Spleen (tissue), 11 donors: ENCODE data around the gene TTC28. TPM values are rescaled to one million over a fixed set of nuclear protein-coding genes. Genes with fewer than 3 reads are reported as not detected.

ENCODE experiments used
- DNase-seq: peaks from one replicate; pipeline ENCODE4 v3.0.0-alpha.2; 2020
- H3K27ac ChIP-seq, 8 donors: fragments of 200-600 bp; sonication (generic) in 7 of 8; 1 replicate in 4 of 8; 2 replicates in 4 of 8; pipeline versions ENCODE4 v1.5.0 to v1.8.0; 2016 to 2021; ENCODE audit warnings: inconsistent platforms in 4 of 8, mild to moderate bottlenecking in 4 of 8, moderate library complexity in 1 of 8
- H3K27me3 ChIP-seq, 7 donors: fragments of 200-600 bp; sonication (generic) in 6 of 7; replicated peaks in 1 of 7; 1 replicate in 4 of 7; 2 replicates in 3 of 7; pipeline versions ENCODE4 v1.5.0 to v1.8.0; 2016 to 2021; ENCODE audit warnings: inconsistent platforms in 3 of 7, mild to moderate bottlenecking in 1 of 7
- H3K36me3 ChIP-seq, 6 donors: fragments of 200-600 bp; sonication (generic) in 5 of 6; 1 replicate in 4 of 6; 2 replicates in 2 of 6; pipeline versions ENCODE4 v1.5.0 to v1.8.0; 2016 to 2021; ENCODE audit warnings: inconsistent platforms in 2 of 6
- H3K4me1 ChIP-seq, 6 donors: fragments of 200-600 bp; sonication (generic) in 5 of 6; 1 replicate in 3 of 6; 2 replicates in 3 of 6; pipeline versions ENCODE4 v1.5.0 to v1.8.0; 2016 to 2021; ENCODE audit warnings: inconsistent platforms in 3 of 6
- H3K4me3 ChIP-seq, 8 donors: fragments of 200-600 bp; sonication (generic) in 7 of 8; 1 replicate in 4 of 8; 2 replicates in 4 of 8; pipeline versions ENCODE4 v1.5.0 to v1.8.0; 2016 to 2021; ENCODE audit warnings: inconsistent platforms in 4 of 8, mild to moderate bottlenecking in 4 of 8, moderate library complexity in 2 of 8
- H3K9me3 ChIP-seq, 8 donors: fragments of 200-600 bp; sonication (generic) in 7 of 8; 1 replicate in 4 of 8; 2 replicates in 4 of 8; pipeline versions ENCODE4 v1.5.0 to v1.8.0; 2016 to 2021; ENCODE audit warnings: inconsistent platforms in 4 of 8
- POLR2A ChIP-seq, 3 donors: fragments of 450-650 bp; IDR thresholded peaks; one replicate each; pipeline ENCODE4 v1.5.1; 2017; ENCODE audit warnings: antibody characterized with exemption in 3 of 3, mild to moderate bottlenecking in 1 of 3
- POLR2AphosphoS5 ChIP-seq, 3 donors: sonication (generic); formaldehyde crosslinking; IDR thresholded peaks; one replicate each; pipeline ENCODE4 v1.5.1; 2017; ENCODE audit warnings: antibody characterized with exemption in 3 of 3
- WGBS, 5 donors: extraction: QIAGEN DNeasy Blood & Tissue Kit in 3 of 5; methylation state at CpG; one replicate each; pipeline versions ENCODE4 v1.1.5 to v1.1.7; 2013 to 2018; 5-methylcytosine and 5-hydroxymethylcytosine counted together
- intact Hi-C: fragments of 100-400 bp; cut with DNase I; formaldehyde crosslinking; loops from one replicate; pipeline ENCODE4 v1.15.0; 2023; ENCODE audit warnings: low total_unique reads
- polyA plus RNA-seq, 3 donors: library from polyadenylated mRNA; stranded (reverse); fragments of 200-250 nt; gene quantifications; one replicate each; pipeline ENCODE4 v1.2.1, GENCODE V29; 2013
- total RNA-seq, 7 donors: library from RNA; depleted of rRNA in 3 of 7; stranded (reverse); fragments of >200 nt in 3 of 7; fragmentation: NEBNext Ultra II Directional in 4 of 7; extraction: Animal tissue kit (Norgen Biotek cat#: 25700) in 4 of 7; gene quantifications; one replicate each; pipeline versions ENCODE4 v1.1.0 to v1.2.1, GENCODE V29; 2016 to 2021
- TF ChIP-seq, protein P1 (sequence below), 11 experiments: fragments of 200-600 bp in 7 of 11; fragments of 450-650 bp in 4 of 11; sonication (generic) in 4 of 11; IDR thresholded peaks in 8 of 11; conservative IDR thresholded peaks in 3 of 11; 1 replicate in 7 of 11; 2 replicates in 4 of 11; pipeline versions ENCODE4 v1.4.0 to v1.8.0; 2016 to 2021; ENCODE audit warnings: antibody characterized with exemption in 11 of 11, inconsistent platforms in 4 of 11, mild to moderate bottlenecking in 1 of 11
- donor health status: healthy with polysubstance abuse.
- donor health status: DM: no; HTN: no; CAD: no; lungs with moderate emphysema.
- donor health status: DM: no; HTN: no; CAD: no.
- donor health status: Bipolar disorder and iron deficiency.
- donor health status: healthy.
- donor health status: DM: no; HTN: no; CAD: no.
- donor health status: DM: yes; HTN: yes; CAD: no.

Gene TTC28
- total and polyA plus RNA-seq, 10 donors = 0.62 to 69.0 (median 33.5) TPM

DNA sequence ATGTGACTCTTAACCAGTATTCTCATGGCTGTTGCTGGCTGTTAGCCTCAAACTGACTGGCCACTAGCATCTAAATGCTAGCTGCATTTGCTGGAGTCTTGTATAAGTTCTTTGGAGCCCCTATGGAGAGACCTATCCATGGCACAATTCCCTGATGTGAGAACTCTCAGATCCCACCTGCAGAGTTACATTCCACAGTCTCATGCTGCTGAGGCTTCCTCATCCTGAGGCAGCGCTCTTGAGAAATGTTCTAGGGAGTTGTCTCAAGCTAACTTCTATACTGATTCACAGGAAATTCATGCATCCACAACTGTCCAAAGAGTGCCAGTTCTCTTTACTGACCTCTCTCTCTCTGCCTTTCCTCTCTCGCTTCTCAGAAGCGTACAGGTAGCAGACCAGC is 542.6 kb downstream of the TTC28 start:
- no peaks in the 10 kb centered on the region for H3K36me3 ChIP-seq
- H3K27ac ChIP-seq = no peak overlapping the region
- WGBS, 5 donors = 95 to 99% (median 96%) methylated on average over 3 of the region's 3 CpGs
- no peaks in the 10 kb centered on the region for H3K27me3 ChIP-seq
- no peak for DNase-seq
- peaks cover 0 to 9% (median 3%) of the 10 kb centered on the region in 8 donors for H3K9me3 ChIP-seq
- H3K4me1 ChIP-seq = no peaks in the 10 kb centered on the region
- H3K4me3 ChIP-seq = no peak overlapping the region
- TF ChIP-seq POLR2A (IDR thresholded peaks at IDR 0.05) (no peak), POLR2AphosphoS5 (IDR thresholded peaks at IDR 0.05) (no peak)
- intact Hi-C loops = no loop called here

GRCh38 chr22:28132466-28132865 is 547.2 kb downstream of the TTC28 start:
- H3K9me3 ChIP-seq = peaks cover 0 to 6% (median 2%) of the 10 kb centered on the region in 8 donors
- no peaks in the 10 kb centered on the region for H3K4me1 ChIP-seq
- TF ChIP-seq POLR2AphosphoS5 (IDR thresholded peaks at IDR 0.05) = no peak
- TF ChIP-seq, protein P1, sequence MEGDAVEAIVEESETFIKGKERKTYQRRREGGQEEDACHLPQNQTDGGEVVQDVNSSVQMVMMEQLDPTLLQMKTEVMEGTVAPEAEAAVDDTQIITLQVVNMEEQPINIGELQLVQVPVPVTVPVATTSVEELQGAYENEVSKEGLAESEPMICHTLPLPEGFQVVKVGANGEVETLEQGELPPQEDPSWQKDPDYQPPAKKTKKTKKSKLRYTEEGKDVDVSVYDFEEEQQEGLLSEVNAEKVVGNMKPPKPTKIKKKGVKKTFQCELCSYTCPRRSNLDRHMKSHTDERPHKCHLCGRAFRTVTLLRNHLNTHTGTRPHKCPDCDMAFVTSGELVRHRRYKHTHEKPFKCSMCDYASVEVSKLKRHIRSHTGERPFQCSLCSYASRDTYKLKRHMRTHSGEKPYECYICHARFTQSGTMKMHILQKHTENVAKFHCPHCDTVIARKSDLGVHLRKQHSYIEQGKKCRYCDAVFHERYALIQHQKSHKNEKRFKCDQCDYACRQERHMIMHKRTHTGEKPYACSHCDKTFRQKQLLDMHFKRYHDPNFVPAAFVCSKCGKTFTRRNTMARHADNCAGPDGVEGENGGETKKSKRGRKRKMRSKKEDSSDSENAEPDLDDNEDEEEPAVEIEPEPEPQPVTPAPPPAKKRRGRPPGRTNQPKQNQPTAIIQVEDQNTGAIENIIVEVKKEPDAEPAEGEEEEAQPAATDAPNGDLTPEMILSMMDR (IDR thresholded peaks at IDR 0.05 in 8 of 11, conservative IDR thresholded peaks at IDR 0.05 in 3 of 11) = no peak
- TF ChIP-seq POLR2A (IDR thresholded peaks at IDR 0.05) = no peak
- H3K27me3 ChIP-seq = no peaks in the 10 kb centered on the region
- intact Hi-C loops = no loop called here
- WGBS, 5 donors = 77 to 93% (median 83%) methylated on average over 2 of the region's 2 CpGs
- DNase-seq = no peak
- no peak overlapping the region for H3K4me3 ChIP-seq
- no peaks in the 10 kb centered on the region for H3K36me3 ChIP-seq
- no peak overlapping the region for H3K27ac ChIP-seq

DNA sequence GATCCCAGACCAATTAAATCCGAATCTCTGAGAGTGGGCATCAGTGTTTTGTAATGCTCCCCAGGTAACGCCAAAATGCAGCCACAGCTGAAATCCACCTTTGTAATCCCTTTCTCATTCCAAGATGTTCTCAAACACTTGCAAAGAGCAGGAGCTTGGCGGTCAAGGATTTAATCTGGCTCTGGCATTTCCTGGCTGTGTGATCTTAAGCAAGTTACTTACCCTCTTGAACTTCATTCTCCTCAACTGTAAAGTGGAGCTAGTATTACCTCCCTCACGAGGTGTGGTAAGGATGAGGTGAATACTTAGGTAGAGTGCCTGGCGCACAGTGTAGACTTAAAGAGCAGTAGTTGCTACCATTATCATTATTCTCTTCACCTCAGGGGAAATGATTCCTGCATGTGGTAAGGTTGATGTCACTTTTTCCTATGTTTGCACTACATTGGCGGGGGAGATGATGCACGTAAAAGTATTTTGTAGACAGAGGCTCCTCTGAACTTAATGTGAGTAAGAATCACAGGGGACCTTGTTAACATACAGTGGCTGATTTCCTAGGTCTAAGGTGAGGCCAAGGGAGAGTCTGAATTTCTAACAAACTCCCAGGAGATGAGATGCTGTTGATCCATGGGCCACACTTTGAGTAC is 550.2 kb downstream of the TTC28 start:
- Histone ChIP-seq H3K4me1 (no peaks in the 10 kb centered on the region), H3K4me3 (no peak overlapping the region), H3K9me3 (no peaks in the 10 kb centered on the region), H3K27me3 (no peaks in the 10 kb centered on the region), H3K36me3 (no peaks in the 10 kb centered on the region), H3K27ac (no peak overlapping the region)
- WGBS, 5 donors = 89 to 95% (median 91%) methylated on average over 7 of the region's 7 CpGs
- intact Hi-C loops = no loop called here
- TF ChIP-seq POLR2A (IDR thresholded peaks at IDR 0.05) = no peak
- no peak for TF ChIP-seq POLR2AphosphoS5 (IDR thresholded peaks at IDR 0.05)
- TF ChIP-seq, protein P1 (IDR thresholded peaks at IDR 0.05 in 8 of 11, conservative IDR thresholded peaks at IDR 0.05 in 3 of 11) = no peak
- DNase-seq = no peak

GRCh38 chr22:28128827-28129226 is 550.8 kb downstream of the TTC28 start:
- intact Hi-C loops = no loop called here
- no peaks in the 10 kb centered on the region for H3K9me3 ChIP-seq
- no peak overlapping the region for H3K4me3 ChIP-seq
- DNase-seq = no peak
- TF ChIP-seq POLR2A (IDR thresholded peaks at IDR 0.05) = no peak
- TF ChIP-seq POLR2AphosphoS5 (IDR thresholded peaks at IDR 0.05) = no peak
- TF ChIP-seq, protein P1 (IDR thresholded peaks at IDR 0.05 in 8 of 11, conservative IDR thresholded peaks at IDR 0.05 in 3 of 11) = no peak
- H3K4me1 ChIP-seq = no peaks in the 10 kb centered on the region
- WGBS, 5 donors = 76 to 89% (median 84%) methylated on average over 4 of the region's 4 CpGs
- H3K27ac ChIP-seq = no peak overlapping the region
- no peaks in the 10 kb centered on the region for H3K36me3 ChIP-seq
- H3K27me3 ChIP-seq = no peaks in the 10 kb centered on the region
